ENCODE measurements around the gene NPHS1.
"Not testable (repeated sequence)": the region's sequence is repeated elsewhere in the genome, so short reads cannot be mapped to it uniquely, and the experiment has no call there.

The NPHS1 gene

DNA sequence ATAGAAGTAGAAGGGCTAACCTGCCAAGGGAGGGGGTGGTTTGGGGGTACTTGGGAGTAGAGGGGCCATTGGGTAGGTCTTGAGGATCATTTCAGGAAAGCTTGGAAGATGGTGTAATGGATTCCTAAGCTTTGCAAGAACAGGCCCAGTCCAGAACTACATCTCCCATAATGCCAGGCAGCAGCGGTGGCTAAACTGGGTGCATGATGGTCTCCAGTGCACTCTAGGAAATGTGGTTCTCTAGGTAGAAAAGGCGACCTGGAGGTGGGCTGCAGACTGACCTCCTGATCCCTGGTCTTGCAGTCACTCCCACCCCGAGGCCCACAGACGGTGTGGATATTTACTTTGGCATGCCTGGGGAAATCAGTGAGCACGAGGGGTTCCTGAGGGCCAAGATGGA is 19.9 kb upstream of the NPHS1 start:
- no peaks in the 10 kb centered on the region for H3K9me3 ChIP-seq (ENCODE audit: control insufficient read depth, insufficient read depth, low read depth, low read length)
- peaks cover 16% of the 10 kb centered on the region; the same call in 1 of the 2 replicates for H3K4me1 ChIP-seq (ENCODE audit: control insufficient read depth, insufficient read depth, low read length)
- H3K27me3 ChIP-seq (ENCODE audit: control insufficient read depth, insufficient read depth, low read length): peaks cover 17% of the 10 kb centered on the region
- H3K4me3 ChIP-seq (ENCODE audit: low read depth, low read length): no peak overlapping the region
- H3K27ac ChIP-seq (ENCODE audit: low read depth, low read length): no peak overlapping the region
- H3K9ac ChIP-seq (ENCODE audit: low read length): no peak overlapping the region
- 0 out of 2 replicates have a peak, but pooled peaks cover 3% of the 10 kb centered on the region for H3K36me3 ChIP-seq (ENCODE audit: control insufficient read depth, insufficient read depth, low read length)

DNA sequence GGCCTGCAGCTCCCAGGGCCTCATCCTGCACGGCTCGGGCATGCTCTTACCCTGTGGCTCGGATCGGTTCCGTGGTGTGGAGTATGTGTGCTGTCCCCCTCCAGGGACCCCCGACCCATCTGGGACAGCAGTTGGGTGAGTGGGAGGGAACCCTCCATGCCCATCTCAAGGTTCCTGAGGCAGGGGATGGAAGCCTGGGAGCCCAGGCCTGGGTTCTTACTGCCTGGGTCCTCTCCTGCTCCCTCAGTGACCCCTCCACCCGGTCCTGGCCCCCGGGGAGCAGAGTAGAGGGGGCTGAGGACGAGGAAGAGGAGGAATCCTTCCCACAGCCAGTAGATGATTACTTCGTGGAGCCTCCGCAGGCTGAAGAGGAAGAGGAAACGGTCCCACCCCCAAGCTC is 19.3 kb upstream of the NPHS1 start:
- H3K4me1 ChIP-seq (ENCODE audit: control insufficient read depth, insufficient read depth, low read length): peaks cover 16% of the 10 kb centered on the region; the same call in 1 of the 2 replicates
- H3K27ac ChIP-seq (ENCODE audit: low read depth, low read length): no peak overlapping the region

DNA sequence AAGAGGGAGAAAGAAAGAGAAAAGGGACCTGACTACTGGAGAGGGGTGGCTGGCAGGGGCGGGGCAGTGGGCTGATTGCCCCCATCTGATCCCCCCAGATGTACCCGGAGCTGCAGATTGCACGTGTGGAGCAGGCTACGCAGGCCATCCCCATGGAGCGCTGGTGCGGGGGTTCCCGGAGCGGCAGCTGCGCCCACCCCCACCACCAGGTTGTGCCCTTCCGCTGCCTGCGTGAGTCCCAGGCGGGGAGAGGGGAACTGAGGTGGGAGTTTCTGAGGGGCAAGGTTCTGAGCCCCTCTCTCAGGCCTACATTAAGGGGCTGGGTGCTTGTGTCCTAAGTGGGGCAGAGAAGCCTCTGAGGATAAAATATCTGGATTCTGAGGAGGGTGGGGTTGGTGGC is 18.5 kb upstream of the NPHS1 start:
- Histone ChIP-seq H3K4me1 (ENCODE audit: control insufficient read depth, insufficient read depth, low read length) (peaks cover 16% of the 10 kb centered on the region; the same call in 1 of the 2 replicates), H3K4me3 (ENCODE audit: low read depth, low read length) (peak overlapping the region; percentile 77; the same call in 1 of the 2 replicates), H3K9ac (ENCODE audit: low read length) (no peak overlapping the region), H3K36me3 (ENCODE audit: control insufficient read depth, insufficient read depth, low read length) (no peaks in the 10 kb centered on the region), H3K9me3 (ENCODE audit: control insufficient read depth, insufficient read depth, low read depth, low read length) (no peaks in the 10 kb centered on the region), H3K27me3 (ENCODE audit: control insufficient read depth, insufficient read depth, low read length) (peaks cover 31% of the 10 kb centered on the region), H3K27ac (ENCODE audit: low read depth, low read length) (no peak overlapping the region)

More for the DNA sequence above, 19.3 kb upstream of the NPHS1 start:
- no peaks in the 10 kb centered on the region for H3K9me3 ChIP-seq (ENCODE audit: control insufficient read depth, insufficient read depth, low read depth, low read length)
- 0 out of 2 replicates have a peak, but pooled peaks cover 3% of the 10 kb centered on the region for H3K36me3 ChIP-seq (ENCODE audit: control insufficient read depth, insufficient read depth, low read length)
- H3K9ac ChIP-seq (ENCODE audit: low read length): no peak overlapping the region
- no peak overlapping the region for H3K4me3 ChIP-seq (ENCODE audit: low read depth, low read length)
- peaks cover 23% of the 10 kb centered on the region for H3K27me3 ChIP-seq (ENCODE audit: control insufficient read depth, insufficient read depth, low read length)

DNA sequence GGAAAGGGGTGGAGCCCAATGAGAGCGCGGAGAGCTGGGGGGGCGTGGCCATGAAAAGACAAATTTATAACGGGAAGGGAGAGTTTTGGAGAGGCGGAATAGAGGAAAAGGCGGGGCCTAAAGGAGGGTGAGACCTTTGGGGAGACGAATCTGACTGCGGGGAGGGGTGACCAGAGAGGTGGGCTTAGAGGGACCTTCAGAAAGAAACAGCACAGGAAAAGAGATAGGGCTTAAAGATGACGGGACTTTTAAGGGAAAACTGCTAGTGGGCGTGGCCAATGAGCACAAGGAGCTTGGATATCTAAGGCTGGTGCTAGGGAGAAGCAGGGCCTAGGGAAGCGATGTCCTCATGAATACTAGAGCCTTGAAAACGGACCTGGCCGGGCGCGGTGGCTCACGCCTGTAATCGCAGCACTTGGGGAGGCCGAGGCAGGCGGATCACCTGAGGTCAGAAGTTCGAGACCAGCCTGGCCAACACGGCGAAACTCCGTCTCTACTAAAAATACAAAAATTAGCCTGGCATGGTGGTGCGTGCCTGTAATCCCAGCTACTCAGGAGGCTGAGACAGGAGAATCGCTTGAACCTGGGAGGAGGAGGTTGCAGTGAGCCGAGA is 17.9 kb upstream of the NPHS1 start:
- H3K9me3 ChIP-seq (ENCODE audit: control insufficient read depth, insufficient read depth, low read depth, low read length); H3K9ac ChIP-seq (ENCODE audit: low read length); H3K27ac ChIP-seq (ENCODE audit: low read depth, low read length); H3K36me3 ChIP-seq (ENCODE audit: control insufficient read depth, insufficient read depth, low read length): not testable (repeated sequence)
- peak overlapping the region; percentile 77 for H3K4me3 ChIP-seq (ENCODE audit: low read depth, low read length)
- H3K4me1 ChIP-seq (ENCODE audit: control insufficient read depth, insufficient read depth, low read length): peaks cover 16% of the 10 kb centered on the region; the same call in 1 of the 2 replicates
- peaks cover 37% of the 10 kb centered on the region for H3K27me3 ChIP-seq (ENCODE audit: control insufficient read depth, insufficient read depth, low read length)

GRCh38 chr19:35869327-35870123 is 17.2 kb upstream of the NPHS1 start:
- no peaks in the 10 kb centered on the region for H3K36me3 ChIP-seq (ENCODE audit: control insufficient read depth, insufficient read depth, low read length)
- peak overlapping the region; percentile 77 for H3K4me3 ChIP-seq (ENCODE audit: low read depth, low read length)
- H3K9me3 ChIP-seq (ENCODE audit: control insufficient read depth, insufficient read depth, low read depth, low read length): no peaks in the 10 kb centered on the region
- H3K4me1 ChIP-seq (ENCODE audit: control insufficient read depth, insufficient read depth, low read length): peaks cover 16% of the 10 kb centered on the region; the same call in 1 of the 2 replicates
- no peak overlapping the region for H3K9ac ChIP-seq (ENCODE audit: low read length)
- peaks cover 42% of the 10 kb centered on the region for H3K27me3 ChIP-seq (ENCODE audit: control insufficient read depth, insufficient read depth, low read length)
- no peak overlapping the region for H3K27ac ChIP-seq (ENCODE audit: low read depth, low read length)

DNA sequence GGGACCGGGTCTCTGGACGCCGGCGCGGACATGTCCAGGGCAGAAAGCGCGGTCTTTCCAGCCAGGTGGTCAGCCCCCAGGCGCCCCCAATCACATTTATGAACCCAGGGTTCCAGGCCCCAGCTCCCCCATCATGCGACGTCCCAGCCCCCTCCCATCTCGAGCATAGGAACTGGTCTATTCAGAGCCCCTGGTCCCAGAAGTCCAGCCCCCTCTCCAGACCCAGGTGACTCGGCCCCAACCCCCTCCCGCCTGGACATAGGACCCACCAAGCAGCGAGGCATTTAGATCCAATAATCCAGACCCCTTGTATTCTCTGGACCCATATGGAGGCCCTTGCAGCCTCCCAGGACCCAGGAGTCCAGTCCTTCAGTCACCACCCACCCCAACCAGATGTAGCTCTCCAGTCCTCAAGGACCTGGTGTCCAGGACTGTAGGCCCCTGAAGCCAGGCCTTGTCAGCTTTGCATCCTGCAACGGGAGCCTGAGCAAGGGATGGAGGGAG is 16.6 kb upstream of the NPHS1 start:
- H3K4me1 ChIP-seq (ENCODE audit: control insufficient read depth, insufficient read depth, low read length): peaks cover 16% of the 10 kb centered on the region; the same call in 1 of the 2 replicates
- peaks cover 49% of the 10 kb centered on the region for H3K27me3 ChIP-seq (ENCODE audit: control insufficient read depth, insufficient read depth, low read length)
- H3K4me3 ChIP-seq (ENCODE audit: low read depth, low read length): peak overlapping the region; percentile 77
- no peaks in the 10 kb centered on the region for H3K9me3 ChIP-seq (ENCODE audit: control insufficient read depth, insufficient read depth, low read depth, low read length)
- H3K9ac ChIP-seq (ENCODE audit: low read length): no peak overlapping the region
- H3K27ac ChIP-seq (ENCODE audit: low read depth, low read length): no peak overlapping the region
- H3K36me3 ChIP-seq (ENCODE audit: control insufficient read depth, insufficient read depth, low read length): no peaks in the 10 kb centered on the region

DNA sequence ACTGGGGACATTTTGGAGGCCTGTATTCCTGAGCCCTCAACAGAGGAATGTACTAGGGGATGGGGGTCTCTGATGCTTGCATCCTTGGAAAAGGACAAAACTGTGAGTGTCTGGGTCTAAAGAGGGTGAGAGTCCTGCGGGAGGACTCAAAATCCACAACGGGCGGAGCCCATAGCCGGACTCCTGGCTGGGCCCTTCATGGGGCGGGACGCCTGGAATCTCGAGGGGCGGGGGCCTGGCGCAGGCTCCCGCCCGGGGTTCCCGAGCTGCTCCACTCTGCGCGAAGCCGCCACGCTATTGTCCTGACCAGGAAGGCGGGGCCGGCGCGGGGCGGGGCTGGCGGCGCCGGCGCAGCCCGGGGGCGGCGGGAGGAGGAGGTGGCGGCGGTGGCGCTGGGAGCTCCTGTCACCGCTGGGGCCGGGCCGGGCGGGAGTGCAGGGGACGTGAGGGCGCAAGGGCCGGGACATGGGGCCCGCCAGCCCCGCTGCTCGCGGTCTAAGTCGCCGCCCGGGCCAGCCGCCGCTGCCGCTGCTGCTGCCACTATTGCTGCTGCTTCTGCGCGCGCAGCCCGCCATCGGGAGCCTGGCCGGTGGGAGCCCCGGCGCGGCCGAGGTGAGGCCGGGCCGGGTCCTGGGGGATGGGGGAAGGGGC is 16.0 kb upstream of the NPHS1 start, which contains the start of gene APLP1:
APLP1 (plus strand) TSS at position 403 of the 651 bp plus-strand sequence; CDS start at position 466, 63 bp downstream.
- Histone ChIP-seq H3K9me3 (ENCODE audit: control insufficient read depth, insufficient read depth, low read depth, low read length) (no peaks in the 10 kb centered on the region), H3K27ac (ENCODE audit: low read depth, low read length) (no peak within 1 kb of the TSS), H3K36me3 (ENCODE audit: control insufficient read depth, insufficient read depth, low read length) (no peaks in the 10 kb centered on the region), H3K27me3 (ENCODE audit: control insufficient read depth, insufficient read depth, low read length) (peaks cover 49% of the 10 kb centered on the region), H3K4me1 (ENCODE audit: control insufficient read depth, insufficient read depth, low read length) (peaks cover 16% of the 10 kb centered on the region; the same call in 1 of the 2 replicates), H3K9ac (ENCODE audit: low read length) (peak within 1 kb of the TSS; percentile 6), H3K4me3 (ENCODE audit: low read depth, low read length) (peak within 1 kb of the TSS; percentile 77)

DNA sequence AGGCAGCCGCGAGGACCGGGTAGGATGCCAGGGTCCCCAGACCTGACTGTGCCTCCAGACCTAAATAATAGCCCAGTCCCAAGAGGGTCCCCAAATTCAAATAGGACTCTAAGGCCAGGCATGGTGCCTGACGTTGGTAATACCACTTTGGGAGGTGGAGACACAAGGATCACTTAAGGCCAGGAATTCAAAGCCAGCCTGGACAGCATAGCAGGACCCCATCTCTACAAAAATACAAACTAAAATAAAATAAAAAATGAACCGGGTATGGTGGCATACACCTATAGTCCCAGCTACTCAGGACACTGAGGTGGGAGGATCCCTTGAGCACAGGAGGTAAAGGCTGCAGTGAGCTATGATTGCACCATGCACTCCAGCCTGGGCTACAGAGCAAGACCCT is 10.7 kb upstream of the NPHS1 start:
- Histone ChIP-seq H3K4me1 (ENCODE audit: control insufficient read depth, insufficient read depth, low read length) (peaks cover 18% of the 10 kb centered on the region), H3K36me3 (ENCODE audit: control insufficient read depth, insufficient read depth, low read length) (no peaks in the 10 kb centered on the region), H3K9ac (ENCODE audit: low read length) (no peak overlapping the region), H3K9me3 (ENCODE audit: control insufficient read depth, insufficient read depth, low read depth, low read length) (no peaks in the 10 kb centered on the region), H3K27ac (ENCODE audit: low read depth, low read length) (no peak overlapping the region), H3K27me3 (ENCODE audit: control insufficient read depth, insufficient read depth, low read length) (peaks cover 93% of the 10 kb centered on the region), H3K4me3 (ENCODE audit: low read depth, low read length) (no peak overlapping the region)

GRCh38 chr19:35862528-35862927 is 10.2 kb upstream of the NPHS1 start:
- Histone ChIP-seq H3K4me1 (ENCODE audit: control insufficient read depth, insufficient read depth, low read length) (peaks cover 14% of the 10 kb centered on the region), H3K27me3 (ENCODE audit: control insufficient read depth, insufficient read depth, low read length) (peaks cover 93% of the 10 kb centered on the region), H3K9me3 (ENCODE audit: control insufficient read depth, insufficient read depth, low read depth, low read length) (no peaks in the 10 kb centered on the region), H3K36me3 (ENCODE audit: control insufficient read depth, insufficient read depth, low read length) (no peaks in the 10 kb centered on the region), H3K27ac (ENCODE audit: low read depth, low read length) (no peak overlapping the region), H3K9ac (ENCODE audit: low read length) (no peak overlapping the region), H3K4me3 (ENCODE audit: low read depth, low read length) (no peak overlapping the region)

DNA sequence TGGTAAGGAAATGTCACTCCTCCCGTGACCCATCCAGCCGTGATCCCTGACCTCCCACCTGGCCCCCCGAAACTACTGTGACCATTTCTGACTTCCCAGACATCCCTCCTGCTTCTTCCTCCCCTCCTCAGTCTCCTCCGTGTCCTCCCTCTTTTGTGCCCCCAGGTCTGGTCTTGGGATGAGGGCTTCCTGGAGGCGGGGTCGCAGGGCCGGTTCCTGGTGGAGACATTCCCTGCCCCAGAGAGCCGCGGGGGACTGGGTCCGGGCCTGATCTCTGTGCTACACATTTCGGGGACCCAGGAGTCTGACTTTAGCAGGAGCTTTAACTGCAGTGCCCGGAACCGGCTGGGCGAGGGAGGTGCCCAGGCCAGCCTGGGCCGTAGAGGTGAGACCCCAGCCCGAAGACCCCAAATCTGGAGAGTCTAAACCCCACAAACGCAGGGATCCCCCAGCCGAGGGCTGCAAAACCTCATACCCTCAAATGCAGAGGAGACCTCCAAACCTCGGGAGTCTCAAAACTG is 9.4 kb upstream of the NPHS1 start:
- Histone ChIP-seq H3K27me3 (ENCODE audit: control insufficient read depth, insufficient read depth, low read length) (peaks cover 93% of the 10 kb centered on the region), H3K36me3 (ENCODE audit: control insufficient read depth, insufficient read depth, low read length) (no peaks in the 10 kb centered on the region), H3K4me1 (ENCODE audit: control insufficient read depth, insufficient read depth, low read length) (peaks cover 14% of the 10 kb centered on the region), H3K27ac (ENCODE audit: low read depth, low read length) (no peak overlapping the region), H3K9ac (ENCODE audit: low read length) (no peak overlapping the region), H3K4me3 (ENCODE audit: low read depth, low read length) (peak overlapping the region; percentile 77), H3K9me3 (ENCODE audit: control insufficient read depth, insufficient read depth, low read depth, low read length) (no peaks in the 10 kb centered on the region)

Data from HUES6 (cell line).